Measurements from ENCODE around the gene RRP1.

DNA sequence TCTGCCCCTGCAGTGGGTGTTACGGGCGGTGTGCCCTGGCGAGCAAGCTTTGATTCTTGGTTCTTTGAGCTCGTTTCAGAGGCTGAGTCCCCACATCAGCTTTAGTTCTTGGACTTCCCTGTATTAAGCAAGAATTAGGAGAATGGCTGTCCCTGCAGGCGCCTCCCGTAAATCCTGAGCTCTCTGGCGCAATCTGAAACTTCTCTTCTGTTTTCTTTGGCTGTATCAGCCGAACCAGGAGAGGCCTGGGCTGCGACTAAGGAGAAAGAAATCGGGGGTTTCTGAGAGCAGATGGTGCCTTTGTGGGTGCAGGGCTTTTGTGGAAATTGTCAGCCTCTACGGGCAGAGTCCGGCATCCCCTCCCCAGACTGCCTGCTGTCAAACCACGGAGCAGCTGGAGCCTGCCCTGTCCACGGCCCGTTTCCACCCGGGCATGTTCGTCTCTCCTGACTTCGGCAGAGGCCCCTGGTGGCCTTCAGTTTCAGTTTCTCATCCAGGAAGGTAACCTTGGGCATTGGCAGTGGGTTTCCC is 31.2 kb upstream of the RRP1 start:
- no peak for TF ChIP-seq POLR2A (IDR thresholded peaks at IDR 0.05; ENCODE audit: borderline replicate concordance, extremely low read depth, insufficient read depth, insufficient read length)
- TF ChIP-seq, protein P1, sequence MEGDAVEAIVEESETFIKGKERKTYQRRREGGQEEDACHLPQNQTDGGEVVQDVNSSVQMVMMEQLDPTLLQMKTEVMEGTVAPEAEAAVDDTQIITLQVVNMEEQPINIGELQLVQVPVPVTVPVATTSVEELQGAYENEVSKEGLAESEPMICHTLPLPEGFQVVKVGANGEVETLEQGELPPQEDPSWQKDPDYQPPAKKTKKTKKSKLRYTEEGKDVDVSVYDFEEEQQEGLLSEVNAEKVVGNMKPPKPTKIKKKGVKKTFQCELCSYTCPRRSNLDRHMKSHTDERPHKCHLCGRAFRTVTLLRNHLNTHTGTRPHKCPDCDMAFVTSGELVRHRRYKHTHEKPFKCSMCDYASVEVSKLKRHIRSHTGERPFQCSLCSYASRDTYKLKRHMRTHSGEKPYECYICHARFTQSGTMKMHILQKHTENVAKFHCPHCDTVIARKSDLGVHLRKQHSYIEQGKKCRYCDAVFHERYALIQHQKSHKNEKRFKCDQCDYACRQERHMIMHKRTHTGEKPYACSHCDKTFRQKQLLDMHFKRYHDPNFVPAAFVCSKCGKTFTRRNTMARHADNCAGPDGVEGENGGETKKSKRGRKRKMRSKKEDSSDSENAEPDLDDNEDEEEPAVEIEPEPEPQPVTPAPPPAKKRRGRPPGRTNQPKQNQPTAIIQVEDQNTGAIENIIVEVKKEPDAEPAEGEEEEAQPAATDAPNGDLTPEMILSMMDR (IDR thresholded peaks at IDR 0.05 in 2 of 3, conservative IDR thresholded peaks at IDR 0.05 in 1 of 3; ENCODE audit: borderline replicate concordance in 1 of 3, insufficient read depth in 1 of 3, low read depth in 2 of 3, low read length in 2 of 3), result no peak
- no peak for TF ChIP-seq RAD21 (IDR thresholded peaks at IDR 0.05; ENCODE audit: low read depth)
- no peak for TF ChIP-seq SP1 (IDR thresholded peaks at IDR 0.05; ENCODE audit: low read depth)
- TF ChIP-seq, protein P2, sequence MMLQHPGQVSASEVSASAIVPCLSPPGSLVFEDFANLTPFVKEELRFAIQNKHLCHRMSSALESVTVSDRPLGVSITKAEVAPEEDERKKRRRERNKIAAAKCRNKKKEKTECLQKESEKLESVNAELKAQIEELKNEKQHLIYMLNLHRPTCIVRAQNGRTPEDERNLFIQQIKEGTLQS (IDR thresholded peaks at IDR 0.05), result no peak
- no peak for TF ChIP-seq POLR2AphosphoS5 (IDR thresholded peaks at IDR 0.05; ENCODE audit: low read depth, low read length)
- TF ChIP-seq EZH2 (IDR thresholded peaks at IDR 0.05), result no peak
- TF ChIP-seq, protein P3, sequence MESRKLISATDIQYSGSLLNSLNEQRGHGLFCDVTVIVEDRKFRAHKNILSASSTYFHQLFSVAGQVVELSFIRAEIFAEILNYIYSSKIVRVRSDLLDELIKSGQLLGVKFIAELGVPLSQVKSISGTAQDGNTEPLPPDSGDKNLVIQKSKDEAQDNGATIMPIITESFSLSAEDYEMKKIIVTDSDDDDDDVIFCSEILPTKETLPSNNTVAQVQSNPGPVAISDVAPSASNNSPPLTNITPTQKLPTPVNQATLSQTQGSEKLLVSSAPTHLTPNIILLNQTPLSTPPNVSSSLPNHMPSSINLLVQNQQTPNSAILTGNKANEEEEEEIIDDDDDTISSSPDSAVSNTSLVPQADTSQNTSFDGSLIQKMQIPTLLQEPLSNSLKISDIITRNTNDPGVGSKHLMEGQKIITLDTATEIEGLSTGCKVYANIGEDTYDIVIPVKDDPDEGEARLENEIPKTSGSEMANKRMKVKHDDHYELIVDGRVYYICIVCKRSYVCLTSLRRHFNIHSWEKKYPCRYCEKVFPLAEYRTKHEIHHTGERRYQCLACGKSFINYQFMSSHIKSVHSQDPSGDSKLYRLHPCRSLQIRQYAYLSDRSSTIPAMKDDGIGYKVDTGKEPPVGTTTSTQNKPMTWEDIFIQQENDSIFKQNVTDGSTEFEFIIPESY (IDR thresholded peaks at IDR 0.05; ENCODE audit: extremely low read depth, insufficient replicate concordance, low read length), result no peak
- TF ChIP-seq, protein P4, sequence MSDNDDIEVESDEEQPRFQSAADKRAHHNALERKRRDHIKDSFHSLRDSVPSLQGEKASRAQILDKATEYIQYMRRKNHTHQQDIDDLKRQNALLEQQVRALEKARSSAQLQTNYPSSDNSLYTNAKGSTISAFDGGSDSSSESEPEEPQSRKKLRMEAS (IDR thresholded peaks at IDR 0.05), result no peak
